AG10803 (cell line): Measurements from ENCODE around the gene NUP35.
A peak's percentile ranks its signal among the peaks of the same experiment; 100 is the strongest.

Source experiments
- DNase-seq: peaks from one replicate; pipeline ENCODE4 v3.0.0; 2010; ENCODE audit warnings: low read depth
- H3K4me3 ChIP-seq: 2 replicates; pipeline ENCODE4 v1.5.1; 2011; ENCODE audit warnings: mild to moderate bottlenecking, low read length, control low read depth
- CTCF ChIP-seq: conservative IDR thresholded peaks from 2 replicates; pipeline ENCODE4 v1.5.1; 2011; ENCODE audit warnings: mild to moderate bottlenecking, low read length, control low read depth, inconsistent platforms

Gene NUP35

GRCh38 chr2:183089192-183089851 is 34.9 kb upstream of the NUP35 start:
- no peak overlapping the region for H3K4me3 ChIP-seq
- no peak for TF ChIP-seq CTCF
- DNase-seq, result no peak

GRCh38 chr2:183091318-183091953 is 32.8 kb upstream of the NUP35 start:
- DNase-seq, result no peak
- no peak for TF ChIP-seq CTCF
- H3K4me3 ChIP-seq, result no peak overlapping the region

GRCh38 chr2:183091954-183092345 is 32.3 kb upstream of the NUP35 start:
- DNase-seq, result no peak
- no peak overlapping the region for H3K4me3 ChIP-seq
- no peak for TF ChIP-seq CTCF

- no peak overlapping the region for H3K4me3 ChIP-seq
- peak; percentile 61 for DNase-seq
- TF ChIP-seq CTCF, result peak; percentile 21; the same call in 1 of the 2 replicates
Observed at GRCh38 chr2:183093857-183094657, 30.2 kb upstream of the NUP35 start.

GRCh38 chr2:183105402-183106134 is 18.7 kb upstream of the NUP35 start:
- H3K4me3 ChIP-seq, result no peak overlapping the region
- peak; percentile 10 for DNase-seq
- TF ChIP-seq CTCF, result no peak

GRCh38 chr2:183112577-183112976 is 11.7 kb upstream of the NUP35 start:
- TF ChIP-seq CTCF, result no peak
- H3K4me3 ChIP-seq, result no peak overlapping the region
- no peak for DNase-seq
